Vagina (tissue), 2 donors: Measurements from ENCODE around the gene CCL26.

Source experiments
- CTCF ChIP-seq, 3 experiments: fragments of 450-650 bp in 2 of 3; fragments of 200-600 bp in 1 of 3; sonication (generic) in 1 of 3; IDR thresholded peaks; one replicate each; pipeline ENCODE4 v1.5.1; 2017 to 2019; ENCODE audit warnings: antibody characterized with exemption in 3 of 3, mild to moderate bottlenecking in 2 of 3, moderate library complexity in 2 of 3
- POLR2A ChIP-seq, 2 donors: fragments of 450-650 bp; IDR thresholded peaks; one replicate each; pipeline ENCODE4 v1.6.1; 2017; ENCODE audit warnings: antibody characterized with exemption in 2 of 2, mild to moderate bottlenecking in 2 of 2, moderate library complexity in 2 of 2
- POLR2AphosphoS5 ChIP-seq, 2 donors: sonication (generic); formaldehyde crosslinking; IDR thresholded peaks; one replicate each; pipeline ENCODE4 v1.9.0; 2017; ENCODE audit warnings: antibody characterized with exemption in 2 of 2, mild to moderate bottlenecking in 2 of 2, low read depth in 1 of 2; ENCODE audit not compliant: insufficient read depth in 1 of 2

GRCh38 chr7:75756991-75757676 is 14.9 kb downstream of the CCL26 start:
- TF ChIP-seq CTCF (IDR thresholded peaks at IDR 0.05), result peak in 1 of 3 experiments; percentile 18
- TF ChIP-seq POLR2AphosphoS5 (IDR thresholded peaks at IDR 0.05; ENCODE audit: insufficient read depth in 1 of 2, low read depth in 1 of 2), result no peak
- no peak for TF ChIP-seq POLR2A (IDR thresholded peaks at IDR 0.05)
